ENCODE data around the gene FSD2.
"Not testable (repeated sequence)": the region's sequence is repeated elsewhere in the genome, so short reads cannot be mapped to it uniquely, and the experiment has no call there.

FSD2 gene

DNA sequence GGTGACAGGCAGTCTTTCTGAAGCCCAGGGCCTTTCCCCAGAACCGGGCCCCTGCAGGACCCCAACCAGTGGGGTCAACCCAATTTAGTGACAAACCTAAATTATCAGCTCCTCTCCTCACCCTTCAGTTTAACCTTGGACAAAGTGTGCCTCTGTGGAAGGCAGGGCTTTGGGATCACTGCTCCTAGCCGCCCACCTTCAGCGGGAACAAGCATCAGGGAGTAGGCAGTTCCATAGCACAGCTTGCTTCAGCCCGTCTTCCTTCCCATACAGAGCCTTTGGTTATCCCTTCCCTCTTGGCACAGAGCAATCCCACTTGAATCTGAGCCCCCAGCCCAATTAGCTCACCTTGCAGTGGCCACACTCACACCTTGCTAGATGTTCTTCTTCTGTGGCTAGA is 90.9 kb downstream of the FSD2 start:
- DNase-seq = no peak

DNA sequence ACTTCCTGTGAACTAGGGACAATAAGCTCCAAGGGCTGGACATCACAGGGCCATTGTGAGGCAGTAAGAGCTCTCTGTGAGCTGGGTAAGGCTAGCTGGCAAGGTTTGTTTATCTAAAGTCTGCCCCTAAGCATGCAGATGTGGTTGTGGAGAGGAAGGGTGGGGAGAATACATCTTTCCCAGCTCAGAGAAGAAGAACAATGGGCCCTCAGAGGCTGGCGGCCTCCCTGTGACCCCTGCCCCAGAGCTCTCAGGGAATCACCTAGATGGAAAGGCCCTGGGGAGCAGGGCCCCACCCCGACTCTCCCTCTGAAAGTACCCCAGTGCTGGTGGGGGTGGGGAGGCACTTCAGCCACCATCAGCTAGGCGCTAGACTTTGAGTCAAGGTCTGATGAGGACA is 91.9 kb downstream of the FSD2 start:
- no peak for DNase-seq

DNA sequence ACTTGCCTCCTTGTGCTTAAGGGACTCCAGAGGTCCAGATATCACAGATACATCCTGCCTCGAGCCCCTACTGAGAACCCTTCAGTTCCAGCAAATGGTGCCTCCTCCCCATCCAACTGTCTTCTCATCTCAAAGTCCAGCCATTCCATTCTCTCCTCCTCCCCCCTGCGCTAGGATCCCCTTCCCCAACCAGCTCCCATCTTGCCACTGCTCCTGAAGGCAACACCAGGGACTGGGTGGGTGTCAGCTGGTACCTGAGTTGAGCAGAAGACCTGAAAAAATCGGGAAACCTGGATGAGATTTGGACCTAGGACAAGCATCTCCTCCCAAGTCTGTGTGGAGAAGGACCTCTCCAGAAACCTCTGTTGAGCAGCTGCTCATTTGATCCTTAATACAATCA is 93.8 kb downstream of the FSD2 start:
- no peak for DNase-seq

DNA sequence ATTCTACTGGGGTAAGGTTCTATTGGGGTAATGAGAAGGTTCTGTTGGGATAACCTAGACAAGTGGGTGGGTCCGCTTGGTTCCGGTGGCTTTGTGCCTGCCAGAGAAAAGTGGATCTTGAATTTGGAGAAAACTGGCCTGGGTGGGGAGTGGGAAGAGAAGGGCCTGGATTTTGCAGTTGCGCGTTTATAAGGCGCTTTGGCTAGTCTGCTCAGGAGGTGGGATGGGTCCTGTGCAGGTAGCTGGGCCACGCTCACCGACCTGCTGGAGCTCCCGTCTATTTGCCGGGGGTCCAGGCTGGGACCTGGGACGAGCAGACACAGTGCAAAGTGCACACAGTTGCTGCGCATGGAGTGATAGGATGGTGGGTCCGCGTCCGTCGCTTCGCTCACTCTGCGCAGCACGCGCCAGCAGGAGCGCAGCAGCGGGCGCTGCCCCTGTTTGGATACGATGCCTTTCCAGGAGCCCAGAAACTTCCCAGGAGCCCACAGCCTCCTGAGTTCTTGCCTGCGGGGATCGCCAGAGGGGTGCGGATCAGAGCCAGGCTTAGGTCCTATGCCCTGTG is 94.9 kb downstream of the FSD2 start:
- DNase-seq = no peak

DNA sequence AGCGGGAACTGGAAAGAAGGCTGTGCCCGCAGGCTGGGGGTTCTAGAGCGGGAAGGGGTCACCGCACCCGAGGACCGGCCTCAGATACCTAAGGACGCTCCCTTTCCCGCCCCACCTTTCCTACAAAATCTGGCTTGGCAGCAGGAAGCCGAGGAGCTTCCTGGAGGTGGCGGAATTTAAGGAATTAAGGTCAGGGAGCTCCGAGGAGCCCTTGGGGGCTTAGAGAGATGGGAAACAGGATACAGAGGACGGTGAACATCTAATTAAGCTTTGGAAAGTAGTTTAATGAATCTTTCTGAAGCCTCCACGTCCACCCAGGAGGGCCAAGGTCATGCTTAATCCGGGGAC is 95.7 kb downstream of the FSD2 start:
- DNase-seq = no peak

DNA sequence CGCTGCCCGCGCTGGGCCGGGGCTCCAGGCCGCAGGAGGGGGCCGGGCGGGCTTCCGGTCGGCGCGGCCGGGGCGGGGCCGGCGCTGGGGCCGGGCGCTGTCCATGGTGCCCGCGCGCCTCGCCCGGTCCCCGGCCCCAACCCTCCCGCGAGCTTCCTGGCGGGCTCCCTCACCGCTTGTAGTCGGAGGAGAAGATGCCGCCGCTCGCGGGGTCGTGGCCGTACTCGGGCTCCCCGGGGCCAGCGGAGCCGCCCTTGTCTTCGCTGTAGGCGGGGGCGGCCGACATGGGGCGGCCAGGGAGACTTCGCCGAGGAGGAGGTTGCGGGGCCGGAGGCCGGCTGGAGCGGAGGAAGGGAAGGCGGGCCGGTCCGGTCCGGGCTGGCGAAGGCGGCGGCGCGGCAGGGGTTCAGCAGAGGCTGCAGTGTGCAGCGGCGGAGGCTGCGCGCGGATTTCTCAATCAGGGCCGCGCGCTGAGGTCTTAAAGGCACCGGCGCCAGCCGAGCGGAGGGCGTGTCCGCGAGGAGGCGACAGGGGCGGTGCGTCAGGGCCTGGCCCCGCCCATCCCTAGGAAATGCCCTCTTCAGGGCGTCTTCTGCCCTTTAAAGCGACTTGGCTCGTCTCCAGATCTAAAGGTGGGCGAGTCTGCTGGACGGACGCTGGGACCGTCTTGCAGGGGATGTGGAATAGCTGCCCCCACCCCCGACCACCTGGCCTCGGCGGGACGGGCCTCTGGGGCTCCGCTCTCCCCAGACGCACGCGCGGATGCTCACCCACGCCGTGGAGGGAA is 96.3 kb downstream of the FSD2 start, which contains the start of gene AP3B2:
TSS of gene AP3B2 (minus strand) at position 455 of the 787 bp plus-strand sequence. CDS start at position 286, 169 bp downstream.
- DNase-seq = peak; percentile 51

DNA sequence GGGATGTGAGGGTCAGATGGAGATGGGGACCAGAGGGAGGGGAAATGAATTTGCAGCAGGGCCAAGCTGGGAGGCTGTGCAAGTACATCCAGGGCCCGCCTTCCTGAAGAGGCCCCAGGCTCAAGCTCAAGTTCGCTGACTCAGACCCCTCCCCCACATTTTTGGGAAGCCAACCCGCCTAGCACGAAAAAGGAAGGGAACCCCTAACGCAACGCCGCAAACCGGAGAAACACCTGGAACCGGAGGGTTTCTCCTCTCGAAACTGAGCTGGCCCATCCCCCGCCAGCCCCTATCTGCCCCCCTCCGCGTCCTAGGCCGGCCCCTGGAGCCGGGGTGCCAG is 96.8 kb downstream of the FSD2 start:
- peak; percentile 1 for DNase-seq

DNA sequence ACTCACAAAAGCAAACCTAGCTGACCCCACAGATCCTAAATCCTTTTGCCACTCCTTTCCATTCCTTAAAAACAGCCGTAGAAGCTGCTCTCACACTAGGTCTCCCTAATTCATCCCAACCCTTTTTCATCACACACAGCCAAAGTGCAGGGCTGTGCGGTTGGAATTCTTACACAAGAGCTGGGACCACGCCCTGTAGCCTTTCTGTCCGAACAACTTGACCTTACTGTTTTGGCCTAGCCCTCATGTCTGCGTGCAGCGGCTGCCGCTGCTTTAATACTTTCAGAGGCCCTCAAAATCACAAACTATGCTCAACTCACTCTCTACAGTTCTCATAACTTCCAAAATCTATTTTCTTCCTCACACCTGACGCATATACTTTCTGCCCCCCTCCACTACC is 100.0 kb downstream of the FSD2 start:
- not testable (repeated sequence) for DNase-seq

All from NCI-H446 treated with DMSO at 0.1 percent for 48 hours (cell line).